ENCODE data around the gene RBPJ. TPM values are rescaled to one million over a fixed set of nuclear protein-coding genes. Genes with fewer than 3 reads are reported as not detected.

Gene RBPJ
- polyA plus RNA-seq, 12 donors = 65.2 to 155 (median 93.0) TPM

GRCh38 chr4:26413582-26413981 is 92.8 kb downstream of the RBPJ start:
- no peak for DNase-seq

- DNase-seq = no peak
These were observed 97.3 kb downstream of the RBPJ start for GRCh38 chr4:26418107-26418506.

- no peak for DNase-seq
These were observed 98.0 kb downstream of the RBPJ start for GRCh38 chr4:26418850-26419249.

DNA sequence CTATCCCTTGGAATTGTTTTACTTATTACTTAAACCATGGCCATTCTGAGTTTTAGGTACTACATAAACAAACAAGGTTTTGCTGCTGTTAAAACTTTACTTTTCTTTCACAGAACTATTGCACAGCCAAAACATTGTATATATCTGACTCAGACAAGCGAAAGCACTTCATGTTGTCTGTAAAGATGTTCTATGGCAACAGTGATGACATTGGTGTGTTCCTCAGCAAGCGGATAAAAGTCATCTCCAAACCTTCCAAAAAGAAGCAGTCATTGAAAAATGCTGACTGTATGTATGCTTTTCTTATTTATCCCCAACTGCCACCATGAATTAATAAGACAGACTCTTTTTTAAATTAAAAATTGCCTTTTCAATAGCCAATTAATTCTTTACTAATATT is 99.6 kb downstream of the RBPJ start:
- no peak for DNase-seq

DNA sequence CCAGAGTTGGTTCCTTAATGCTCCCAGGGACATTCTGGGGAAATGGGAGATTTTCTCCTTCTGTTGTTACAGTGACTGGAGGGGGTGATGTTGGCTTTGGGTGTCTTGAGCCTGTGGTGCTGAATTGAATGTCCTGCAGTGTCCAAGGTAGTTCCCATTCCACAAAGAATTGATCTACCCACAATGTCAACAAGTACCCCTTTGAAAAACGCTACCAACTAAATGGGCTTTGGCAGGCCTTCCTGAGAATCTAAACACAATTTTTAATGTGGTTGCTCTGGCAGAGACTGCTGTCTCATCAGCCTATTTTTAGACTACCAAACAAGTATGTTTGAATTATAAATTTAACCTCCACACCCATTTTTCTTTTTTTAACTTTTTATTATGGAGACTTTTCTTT is 100.1 kb downstream of the RBPJ start:
- DNase-seq = no peak

- DNase-seq = no peak
These were observed 103.3 kb downstream of the RBPJ start for GRCh38 chr4:26424153-26424552.

GRCh38 chr4:26424838-26425237 is 104.0 kb downstream of the RBPJ start:
- no peak for DNase-seq

DNA sequence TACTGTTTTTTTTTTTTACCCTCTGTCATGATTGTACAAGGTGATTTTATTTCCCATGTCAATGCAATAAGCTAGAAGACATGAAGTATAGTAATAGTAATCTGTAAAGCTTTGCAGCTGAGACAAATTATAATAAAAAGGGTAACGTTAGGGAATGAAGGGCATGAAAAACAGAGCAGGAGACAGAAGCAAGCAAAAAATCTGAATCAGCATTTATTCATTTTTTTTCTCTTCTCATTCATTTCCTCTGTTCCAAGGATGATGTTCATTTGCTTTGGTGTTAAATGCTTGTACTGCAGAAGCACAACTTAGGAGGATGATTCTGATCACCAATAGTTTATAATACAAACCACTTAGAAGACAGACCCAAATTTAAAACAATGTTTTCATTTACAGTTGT is 105.1 kb downstream of the RBPJ start:
- no peak for DNase-seq

DNA sequence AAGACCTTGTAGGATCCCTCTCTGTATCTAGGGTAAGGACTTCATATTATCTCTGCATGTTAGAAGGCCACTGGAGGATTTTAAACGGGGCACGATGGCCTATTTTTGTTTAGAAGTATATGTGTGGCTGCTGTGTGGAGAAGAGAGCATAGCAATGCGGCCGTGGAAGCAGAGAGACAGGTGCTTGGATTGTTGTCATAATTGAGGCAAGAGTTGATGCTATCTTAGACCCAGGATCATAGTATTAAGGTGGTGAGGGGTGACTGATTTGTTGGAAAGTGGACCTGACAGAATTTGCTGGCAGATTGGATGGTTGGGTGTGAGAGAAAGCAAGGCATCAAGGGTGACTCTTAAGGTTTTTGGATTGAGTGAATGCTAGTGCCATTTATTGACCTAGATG is 106.1 kb downstream of the RBPJ start:
- DNase-seq = no peak

- DNase-seq = no peak
These were observed 109.1 kb downstream of the RBPJ start for GRCh38 chr4:26429910-26430309.

- no peak for DNase-seq
These were observed 110.8 kb downstream of the RBPJ start for GRCh38 chr4:26431461-26432180.

- DNase-seq = no peak
These were observed 111.6 kb downstream of the RBPJ start for GRCh38 chr4:26432419-26432818.

DNA sequence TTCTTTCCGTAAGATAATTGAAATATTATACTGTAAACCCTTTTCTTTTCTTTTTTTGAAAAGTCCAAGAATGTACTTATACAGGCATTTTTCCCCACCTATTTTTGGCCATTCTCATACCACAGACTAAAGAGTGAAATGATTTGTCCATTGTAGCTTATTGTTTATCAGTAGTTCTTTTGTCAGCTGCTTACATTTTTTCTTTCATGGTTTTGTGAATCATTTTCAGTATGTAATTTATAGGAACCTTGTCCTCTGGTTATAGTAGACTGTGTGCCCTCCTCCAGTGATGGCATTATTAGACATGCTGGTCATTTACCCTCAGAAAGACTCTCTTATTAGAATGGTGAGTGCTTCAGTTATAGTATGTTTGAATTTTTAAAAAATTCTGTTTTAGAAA is 112.7 kb downstream of the RBPJ start:
- no peak for DNase-seq

GRCh38 chr4:26434030-26434639 is 113.3 kb downstream of the RBPJ start:
- DNase-seq = no peak

DNA sequence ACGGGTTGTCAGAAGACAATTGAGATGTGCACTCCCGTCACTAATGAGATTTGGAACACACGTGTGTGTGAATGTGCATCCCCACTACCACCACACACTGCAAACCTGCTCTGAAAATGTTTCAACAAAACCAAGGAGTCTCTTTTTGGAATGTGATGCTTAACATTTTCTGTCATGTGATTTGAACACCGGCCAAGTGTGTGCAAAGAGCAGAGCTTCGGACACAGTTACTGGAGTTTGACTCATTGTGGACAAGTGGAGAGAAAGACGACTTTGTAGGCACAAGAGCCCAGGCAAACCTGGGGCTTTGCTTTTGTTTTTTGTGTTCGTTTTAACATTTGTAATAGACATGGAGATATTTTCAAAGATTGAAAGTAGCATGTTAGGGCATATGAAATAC is 120.3 kb downstream of the RBPJ start:
- DNase-seq = no peak

- no peak for DNase-seq
These were observed 121.0 kb downstream of the RBPJ start for GRCh38 chr4:26441771-26442170.

DNA sequence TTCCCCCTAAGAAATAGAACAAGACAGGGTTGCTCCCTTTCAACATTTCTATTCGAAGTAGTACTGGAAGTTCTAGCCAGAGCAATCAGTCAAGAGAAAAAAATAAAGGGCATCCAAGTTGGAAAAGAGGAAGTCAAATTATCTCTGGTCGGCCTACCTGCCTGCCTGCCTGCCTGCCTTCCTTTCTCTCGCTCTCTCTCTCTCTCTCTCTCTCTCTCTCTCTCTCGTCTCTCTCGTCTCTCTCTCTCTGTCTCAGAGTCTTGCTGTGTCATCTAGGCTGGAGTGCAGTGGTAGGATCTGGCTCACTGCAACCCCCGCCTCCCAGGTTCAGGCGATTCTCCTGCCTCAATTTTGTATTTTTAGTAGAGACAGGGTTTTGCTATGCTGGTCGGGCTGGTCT is 126.6 kb downstream of the RBPJ start:
- no peak for DNase-seq

DNA sequence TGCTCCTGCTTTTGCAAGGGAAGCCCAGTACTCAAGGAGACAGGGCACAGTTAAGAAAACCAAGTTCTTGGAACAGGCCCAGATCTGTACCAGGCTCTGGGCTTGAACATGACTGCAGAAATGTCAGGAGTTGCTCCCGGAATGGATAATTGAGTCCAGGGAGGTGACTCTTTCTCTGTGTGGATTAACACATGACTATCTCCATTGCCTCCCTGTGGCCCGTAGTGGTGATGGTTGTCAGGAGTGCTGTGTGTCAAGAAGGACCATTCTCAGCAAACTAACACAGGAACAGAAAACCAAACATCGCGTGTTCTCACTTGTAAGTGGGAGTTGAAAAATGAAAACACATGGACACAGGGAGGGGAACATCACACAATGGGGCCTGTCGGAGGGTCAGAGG is 129.6 kb downstream of the RBPJ start:
- no peak for DNase-seq

GRCh38 chr4:26451597-26451996 is 130.8 kb downstream of the RBPJ start:
- DNase-seq = no peak

DNA sequence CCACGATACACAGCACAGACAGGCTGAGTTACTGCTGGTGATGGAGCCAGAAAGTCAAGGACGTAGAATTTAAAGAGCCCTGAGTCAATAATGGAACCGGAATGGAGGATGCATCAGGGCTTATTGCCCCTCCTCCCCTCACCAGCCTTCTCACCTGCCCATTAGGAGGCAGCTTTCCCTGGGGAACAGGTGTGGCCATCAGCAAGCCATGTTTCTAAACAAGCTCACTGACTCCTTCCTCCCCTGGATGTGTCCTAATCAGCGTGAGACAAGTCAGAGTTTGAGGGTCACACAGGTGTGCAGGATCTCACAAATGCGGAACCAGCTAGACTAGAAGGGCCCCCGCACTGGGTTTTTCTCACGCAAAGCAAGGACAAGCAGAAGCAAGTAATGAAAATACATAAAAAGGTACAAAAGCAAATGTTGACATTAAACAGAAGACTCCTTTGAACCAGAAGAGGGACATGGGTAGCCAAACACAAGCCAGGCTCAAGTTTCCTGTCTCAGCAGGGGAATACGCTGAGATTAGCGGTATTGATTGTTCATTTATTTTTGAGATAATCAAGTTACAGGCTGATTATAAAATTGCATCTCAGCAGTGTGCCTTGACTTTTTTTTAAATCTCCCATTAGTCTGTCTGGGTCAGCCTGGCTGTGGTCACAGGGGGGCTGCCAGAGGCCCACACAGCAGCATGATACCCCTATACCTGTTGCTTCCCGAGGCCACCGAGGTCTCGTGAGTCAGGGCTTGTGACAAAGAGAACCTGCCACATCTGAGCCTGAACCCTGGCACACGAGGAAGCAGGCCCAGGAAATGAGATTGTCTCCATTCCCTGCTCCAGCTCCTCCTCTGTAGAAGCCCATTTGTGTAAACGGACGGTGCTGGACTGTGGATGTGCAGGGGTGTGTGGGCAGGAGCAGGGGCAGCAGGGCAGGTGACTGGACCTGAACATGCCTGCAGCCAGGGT is 132.0 kb downstream of the RBPJ start:
- DNase-seq = no peak

DNA sequence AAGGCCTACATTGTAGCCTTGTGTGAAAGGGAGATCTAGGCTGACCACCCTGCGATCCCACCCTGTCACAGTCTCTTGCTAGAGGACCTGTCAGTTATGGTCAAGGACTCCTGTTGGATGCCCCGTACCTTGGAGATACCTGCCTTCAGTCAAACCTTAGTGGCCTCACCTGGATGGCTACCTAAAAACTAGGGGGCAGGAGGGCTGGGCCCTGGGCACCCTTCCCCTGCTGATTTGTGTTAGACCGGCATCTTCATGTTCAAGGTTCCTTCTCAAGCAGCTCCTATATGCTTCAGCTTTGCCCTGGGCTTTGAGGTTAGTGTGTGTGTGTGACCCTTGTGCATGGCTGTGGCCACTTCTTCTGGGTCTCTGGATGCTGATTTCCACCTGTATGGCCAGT is 134.1 kb downstream of the RBPJ start:
- no peak for DNase-seq

- DNase-seq = no peak
These were observed 134.8 kb downstream of the RBPJ start for GRCh38 chr4:26455571-26455970.

DNA sequence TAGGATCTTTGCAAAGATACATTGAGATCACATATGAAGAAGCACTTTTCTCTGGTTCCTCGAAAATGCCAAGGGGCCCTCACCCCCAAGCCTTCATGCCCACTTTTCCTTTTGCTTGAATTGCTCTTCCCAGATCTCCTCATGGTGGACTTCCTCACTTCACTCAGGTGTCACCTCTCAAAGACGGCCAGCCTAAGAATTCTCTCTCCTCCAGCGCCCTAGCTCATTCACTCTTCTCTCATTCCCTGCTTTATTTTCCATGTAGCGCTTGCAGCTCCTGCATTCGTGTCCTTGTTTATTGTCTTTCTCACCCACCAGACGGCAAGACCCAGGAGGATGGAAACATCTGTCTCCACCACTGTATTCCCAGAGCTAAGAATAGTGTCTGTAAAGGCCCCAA is 136.6 kb downstream of the RBPJ start:
- no peak for DNase-seq
